Ishikawa (cell line): ENCODE data around the gene ROBO1.

ENCODE experiments used
- RAD21 ChIP-seq: IDR thresholded peaks from 2 replicates; pipeline ENCODE4 v1.6.1; 2012; ENCODE audit warnings: low read depth
- TAF1 ChIP-seq: IDR thresholded peaks from 2 replicates; pipeline ENCODE4 v1.6.1; 2012; ENCODE audit warnings: low read depth, mild to moderate bottlenecking
- TF ChIP-seq, protein P1 (sequence below): IDR thresholded peaks from 2 replicates; pipeline ENCODE4 v1.6.1; 2012; ENCODE audit warnings: low read depth, mild to moderate bottlenecking

GRCh38 chr3:79038636-79039035, 729.2 kb downstream of the ROBO1 start:
- TF ChIP-seq TAF1 = no peak
- TF ChIP-seq, protein P1, sequence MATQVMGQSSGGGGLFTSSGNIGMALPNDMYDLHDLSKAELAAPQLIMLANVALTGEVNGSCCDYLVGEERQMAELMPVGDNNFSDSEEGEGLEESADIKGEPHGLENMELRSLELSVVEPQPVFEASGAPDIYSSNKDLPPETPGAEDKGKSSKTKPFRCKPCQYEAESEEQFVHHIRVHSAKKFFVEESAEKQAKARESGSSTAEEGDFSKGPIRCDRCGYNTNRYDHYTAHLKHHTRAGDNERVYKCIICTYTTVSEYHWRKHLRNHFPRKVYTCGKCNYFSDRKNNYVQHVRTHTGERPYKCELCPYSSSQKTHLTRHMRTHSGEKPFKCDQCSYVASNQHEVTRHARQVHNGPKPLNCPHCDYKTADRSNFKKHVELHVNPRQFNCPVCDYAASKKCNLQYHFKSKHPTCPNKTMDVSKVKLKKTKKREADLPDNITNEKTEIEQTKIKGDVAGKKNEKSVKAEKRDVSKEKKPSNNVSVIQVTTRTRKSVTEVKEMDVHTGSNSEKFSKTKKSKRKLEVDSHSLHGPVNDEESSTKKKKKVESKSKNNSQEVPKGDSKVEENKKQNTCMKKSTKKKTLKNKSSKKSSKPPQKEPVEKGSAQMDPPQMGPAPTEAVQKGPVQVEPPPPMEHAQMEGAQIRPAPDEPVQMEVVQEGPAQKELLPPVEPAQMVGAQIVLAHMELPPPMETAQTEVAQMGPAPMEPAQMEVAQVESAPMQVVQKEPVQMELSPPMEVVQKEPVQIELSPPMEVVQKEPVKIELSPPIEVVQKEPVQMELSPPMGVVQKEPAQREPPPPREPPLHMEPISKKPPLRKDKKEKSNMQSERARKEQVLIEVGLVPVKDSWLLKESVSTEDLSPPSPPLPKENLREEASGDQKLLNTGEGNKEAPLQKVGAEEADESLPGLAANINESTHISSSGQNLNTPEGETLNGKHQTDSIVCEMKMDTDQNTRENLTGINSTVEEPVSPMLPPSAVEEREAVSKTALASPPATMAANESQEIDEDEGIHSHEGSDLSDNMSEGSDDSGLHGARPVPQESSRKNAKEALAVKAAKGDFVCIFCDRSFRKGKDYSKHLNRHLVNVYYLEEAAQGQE = no peak
- TF ChIP-seq RAD21 = no peak
